Measurements from ENCODE around the gene PLEKHA6. TPM values are rescaled to one million over a fixed set of nuclear protein-coding genes. Genes with fewer than 3 reads are reported as not detected.
A peak's percentile ranks its signal among the peaks of the same experiment; 100 is the strongest.

PLEKHA6 gene
- total RNA-seq, 1 donor from 2014 or later = 4.9 TPM

DNA sequence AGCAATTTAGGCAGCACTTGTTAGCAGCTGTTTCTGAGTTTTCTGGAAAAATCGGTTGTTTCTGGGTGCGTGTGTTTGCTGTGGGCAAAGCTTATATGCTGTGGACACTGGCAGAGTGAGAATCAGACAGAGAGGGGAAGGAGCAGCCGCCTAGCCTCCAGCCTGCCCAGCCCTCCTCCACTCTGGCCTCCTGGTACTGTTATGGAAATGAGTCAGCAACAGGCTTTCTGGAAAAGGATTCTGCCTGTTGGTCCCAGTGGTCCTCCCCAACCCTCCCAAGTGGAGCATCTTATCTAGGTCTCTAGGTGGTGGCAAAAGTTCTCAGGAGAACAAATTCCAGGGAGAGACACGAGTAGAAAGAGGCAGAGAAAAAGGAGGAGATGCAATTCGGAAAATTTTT lies 103.8 kb downstream of the PLEKHA6 start:
- H3K4me1 ChIP-seq = no peaks in the 10 kb centered on the region
- TF ChIP-seq, protein P1, sequence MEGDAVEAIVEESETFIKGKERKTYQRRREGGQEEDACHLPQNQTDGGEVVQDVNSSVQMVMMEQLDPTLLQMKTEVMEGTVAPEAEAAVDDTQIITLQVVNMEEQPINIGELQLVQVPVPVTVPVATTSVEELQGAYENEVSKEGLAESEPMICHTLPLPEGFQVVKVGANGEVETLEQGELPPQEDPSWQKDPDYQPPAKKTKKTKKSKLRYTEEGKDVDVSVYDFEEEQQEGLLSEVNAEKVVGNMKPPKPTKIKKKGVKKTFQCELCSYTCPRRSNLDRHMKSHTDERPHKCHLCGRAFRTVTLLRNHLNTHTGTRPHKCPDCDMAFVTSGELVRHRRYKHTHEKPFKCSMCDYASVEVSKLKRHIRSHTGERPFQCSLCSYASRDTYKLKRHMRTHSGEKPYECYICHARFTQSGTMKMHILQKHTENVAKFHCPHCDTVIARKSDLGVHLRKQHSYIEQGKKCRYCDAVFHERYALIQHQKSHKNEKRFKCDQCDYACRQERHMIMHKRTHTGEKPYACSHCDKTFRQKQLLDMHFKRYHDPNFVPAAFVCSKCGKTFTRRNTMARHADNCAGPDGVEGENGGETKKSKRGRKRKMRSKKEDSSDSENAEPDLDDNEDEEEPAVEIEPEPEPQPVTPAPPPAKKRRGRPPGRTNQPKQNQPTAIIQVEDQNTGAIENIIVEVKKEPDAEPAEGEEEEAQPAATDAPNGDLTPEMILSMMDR (IDR thresholded peaks at IDR 0.05) = no peak
- no peaks in the 10 kb centered on the region for H3K9me3 ChIP-seq
- H3K4me3 ChIP-seq = no peak overlapping the region
- no peaks in the 10 kb centered on the region for H3K36me3 ChIP-seq
- DNase-seq (ENCODE audit: low spot score in 2 of 2) = no peak
- H3K27me3 ChIP-seq = no peaks in the 10 kb centered on the region
- no peak overlapping the region for H3K27ac ChIP-seq
- intact Hi-C loops (cut with DNase I) = no loop called here

DNA sequence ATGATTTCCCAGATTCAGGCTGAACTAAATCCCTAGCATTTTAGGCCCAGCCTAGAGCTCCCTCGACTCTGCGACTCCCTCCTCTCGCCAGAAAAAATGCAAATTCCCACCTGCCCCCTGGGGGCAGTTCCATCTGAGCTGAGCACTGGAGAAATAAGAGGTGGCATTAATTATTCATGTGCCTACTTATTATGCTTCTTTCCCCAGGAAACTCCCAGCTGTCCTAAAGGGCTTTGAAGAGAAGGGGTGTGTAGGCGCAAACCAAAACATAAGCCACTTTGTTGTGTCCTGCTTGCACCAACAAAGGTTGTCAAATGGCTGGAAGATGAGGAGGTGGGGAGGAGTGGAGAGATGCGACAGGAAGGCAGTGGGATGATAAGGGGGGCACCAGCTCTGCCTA lies 104.5 kb downstream of the PLEKHA6 start:
- no peak overlapping the region for H3K27ac ChIP-seq
- no peak for DNase-seq (ENCODE audit: low spot score in 2 of 2)
- H3K4me3 ChIP-seq = no peak overlapping the region
- intact Hi-C loops (cut with DNase I) = no loop called here
- TF ChIP-seq, protein P1 (IDR thresholded peaks at IDR 0.05) = no peak
- no peaks in the 10 kb centered on the region for H3K4me1 ChIP-seq
- H3K36me3 ChIP-seq = no peaks in the 10 kb centered on the region
- H3K9me3 ChIP-seq = no peaks in the 10 kb centered on the region
- no peaks in the 10 kb centered on the region for H3K27me3 ChIP-seq

DNA sequence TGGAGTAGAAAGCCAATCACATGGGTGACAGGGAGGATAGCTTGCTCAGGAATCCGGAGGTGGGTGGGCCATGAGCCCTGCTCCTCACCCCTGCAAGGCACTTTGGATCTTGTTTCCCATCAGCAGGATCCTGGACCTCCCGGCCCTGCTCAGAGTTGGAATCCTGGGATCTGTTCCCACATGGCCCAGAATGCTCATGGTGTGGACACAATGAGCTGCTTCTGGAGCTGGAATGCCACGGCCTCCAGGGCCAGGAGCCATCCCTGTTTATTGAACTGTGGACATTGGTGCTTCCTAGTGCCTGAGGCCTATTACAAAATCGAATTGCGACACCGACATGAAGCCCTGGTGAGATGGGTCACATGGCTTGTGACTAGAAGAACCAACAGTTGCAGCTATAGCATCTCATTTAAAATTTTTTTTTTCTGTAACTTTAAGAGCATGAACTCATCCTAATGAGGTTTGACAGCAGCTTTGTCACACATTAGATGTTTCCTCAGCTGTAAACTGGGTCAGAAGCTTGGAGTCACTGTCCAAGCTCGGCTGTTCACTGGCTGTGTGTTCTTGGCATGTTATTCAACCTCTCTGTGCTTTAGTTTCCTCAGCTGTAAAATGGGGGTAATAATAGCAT lies 105.6 kb downstream of the PLEKHA6 start:
- H3K27me3 ChIP-seq = no peaks in the 10 kb centered on the region
- intact Hi-C loops (cut with DNase I) = no loop called here
- H3K36me3 ChIP-seq = no peaks in the 10 kb centered on the region
- H3K4me3 ChIP-seq = no peak overlapping the region
- peak in 1 of 2 donors; percentile 73 for DNase-seq (ENCODE audit: low spot score in 2 of 2)
- no peaks in the 10 kb centered on the region for H3K9me3 ChIP-seq
- H3K4me1 ChIP-seq = no peaks in the 10 kb centered on the region
- TF ChIP-seq, protein P1 (IDR thresholded peaks at IDR 0.05) = no peak
- H3K27ac ChIP-seq = no peak overlapping the region

DNA sequence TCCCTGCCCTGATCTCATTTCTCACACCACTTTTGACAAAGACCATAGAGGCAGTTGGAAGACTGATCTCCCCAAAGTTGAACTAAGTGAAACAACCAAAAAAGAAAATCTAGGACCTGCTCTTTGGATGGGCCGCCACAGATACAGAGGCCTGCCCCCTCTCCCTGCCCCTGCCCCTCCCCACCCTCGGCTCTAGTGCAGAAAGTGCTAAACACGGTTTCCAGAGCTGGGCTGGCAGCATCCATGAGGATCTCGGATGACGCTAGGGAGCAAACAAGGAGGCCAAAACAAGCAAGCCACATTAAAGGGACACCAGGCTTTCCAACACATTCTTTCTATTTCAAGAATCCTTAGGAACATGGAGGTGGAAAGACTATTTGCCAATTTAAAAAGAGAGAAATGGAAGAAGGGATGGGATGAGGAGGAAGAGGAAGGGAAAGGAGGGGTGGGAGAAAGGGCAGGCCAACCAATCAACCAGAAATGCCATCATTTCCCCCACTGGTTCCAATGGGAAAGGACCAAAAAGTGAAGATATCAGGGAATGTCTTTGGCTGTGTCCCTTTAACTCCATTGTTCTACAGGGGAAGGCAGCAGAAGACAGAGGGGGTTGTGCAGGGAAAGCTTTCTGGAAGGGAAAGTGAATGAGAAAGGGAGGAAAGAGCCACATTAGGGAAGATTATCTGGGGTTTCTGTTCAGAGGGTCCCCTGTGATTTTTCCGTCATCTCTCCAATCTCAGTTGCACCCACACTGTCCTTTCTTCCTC lies 107.6 kb downstream of the PLEKHA6 start:
- no peak for DNase-seq (ENCODE audit: low spot score in 2 of 2)
- H3K27ac ChIP-seq = no peak overlapping the region
- TF ChIP-seq, protein P1 (IDR thresholded peaks at IDR 0.05) = no peak
- H3K9me3 ChIP-seq = no peaks in the 10 kb centered on the region
- no peaks in the 10 kb centered on the region for H3K4me1 ChIP-seq
- intact Hi-C loops (cut with DNase I) = no loop called here
- no peaks in the 10 kb centered on the region for H3K27me3 ChIP-seq
- no peak overlapping the region for H3K4me3 ChIP-seq
- H3K36me3 ChIP-seq = no peaks in the 10 kb centered on the region

DNA sequence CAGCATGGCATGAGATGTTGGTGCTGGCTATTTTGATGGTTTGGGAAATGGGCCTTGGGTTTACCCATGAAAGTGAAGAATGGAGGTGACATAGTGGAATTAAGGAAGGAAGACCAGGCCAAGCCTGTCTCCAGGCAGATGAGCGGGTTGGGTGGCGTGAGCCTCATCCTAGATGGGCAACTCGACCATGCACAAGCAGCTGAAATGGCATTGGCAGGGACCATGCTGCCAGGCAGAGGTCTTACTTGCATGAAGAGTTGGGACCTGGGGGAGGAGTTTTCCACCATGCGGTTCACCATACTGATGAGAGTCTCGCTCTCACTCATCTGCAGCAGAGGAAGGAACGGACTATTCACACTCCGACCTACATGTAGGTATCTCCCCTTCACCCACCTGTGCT lies 108.4 kb downstream of the PLEKHA6 start:
- no peak overlapping the region for H3K27ac ChIP-seq
- no peak for DNase-seq (ENCODE audit: low spot score in 2 of 2)
- no peaks in the 10 kb centered on the region for H3K27me3 ChIP-seq
- TF ChIP-seq, protein P1 (IDR thresholded peaks at IDR 0.05) = no peak
- H3K9me3 ChIP-seq = no peaks in the 10 kb centered on the region
- H3K4me3 ChIP-seq = no peak overlapping the region
- intact Hi-C loops (cut with DNase I) = no loop called here
- H3K36me3 ChIP-seq = no peaks in the 10 kb centered on the region
- no peaks in the 10 kb centered on the region for H3K4me1 ChIP-seq

All from ascending aorta (tissue), 2 donors.